NCI-H524 (cell line): Measurements from ENCODE around the gene SEC14L6.
A peak's percentile ranks its signal among the peaks of the same experiment; 100 is the strongest.

ENCODE experiments used
- DNase-seq, 2 experiments: peaks; one replicate each; lab custom pipeline; 2025; lab: John Stamatoyannopoulos, UW

The SEC14L6 gene

DNA sequence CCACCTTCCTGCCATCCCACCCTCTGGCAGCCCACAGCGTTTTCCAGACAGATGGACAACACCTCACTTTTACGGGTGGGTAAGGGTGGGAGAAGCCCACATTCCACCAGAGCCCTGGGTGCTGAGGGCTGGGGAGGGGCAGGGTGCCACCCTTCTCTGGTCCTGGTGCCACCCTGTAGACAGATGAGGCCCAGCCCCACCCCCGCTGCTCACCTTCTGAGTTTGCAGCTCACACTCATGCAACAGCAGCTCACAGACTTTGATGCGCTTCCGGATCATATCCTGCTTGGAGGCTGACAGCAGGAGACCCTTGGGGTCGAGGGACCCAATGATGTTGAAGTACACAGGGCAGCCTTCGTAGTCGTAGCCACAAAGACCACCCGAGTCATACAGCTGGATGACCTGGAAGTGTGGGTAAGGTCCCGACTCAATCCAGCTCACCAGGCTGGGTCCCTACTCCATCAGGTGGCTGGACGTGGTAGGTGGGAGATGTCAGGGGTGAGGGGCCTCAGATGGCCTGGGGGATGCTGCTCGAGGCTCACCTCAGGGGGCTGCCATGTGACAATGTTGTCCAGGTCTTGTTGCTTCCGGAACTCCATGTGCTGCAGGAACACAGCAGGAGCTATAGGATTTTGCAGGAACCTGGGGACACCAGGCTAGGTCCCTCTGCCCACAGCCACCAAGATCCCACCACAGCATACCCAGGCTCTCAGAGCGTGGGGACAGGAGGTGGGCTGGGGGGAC, 51.3 kb downstream of the SEC14L6 start:
- DNase-seq, result no peak

DNA sequence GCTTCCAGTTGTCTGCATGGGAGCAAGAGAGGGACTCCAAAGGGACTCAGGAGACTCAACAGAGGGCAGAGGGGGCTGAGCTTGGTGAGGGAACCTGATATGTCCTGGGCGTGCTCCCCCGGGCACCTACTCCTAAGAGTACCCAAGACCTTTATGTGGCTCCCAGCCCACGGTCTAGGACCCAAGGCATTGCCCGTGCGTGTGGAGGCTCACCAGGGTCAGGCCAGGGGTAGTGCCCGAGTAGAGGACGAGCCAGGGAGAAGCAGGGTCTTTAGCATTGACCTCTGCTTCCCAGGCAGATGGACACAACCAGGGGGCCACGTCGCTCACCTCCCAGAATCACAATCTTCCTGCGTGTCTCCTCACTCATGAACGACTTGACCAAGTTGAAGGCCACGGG, 54.4 kb downstream of the SEC14L6 start:
- DNase-seq, result no peak

DNA sequence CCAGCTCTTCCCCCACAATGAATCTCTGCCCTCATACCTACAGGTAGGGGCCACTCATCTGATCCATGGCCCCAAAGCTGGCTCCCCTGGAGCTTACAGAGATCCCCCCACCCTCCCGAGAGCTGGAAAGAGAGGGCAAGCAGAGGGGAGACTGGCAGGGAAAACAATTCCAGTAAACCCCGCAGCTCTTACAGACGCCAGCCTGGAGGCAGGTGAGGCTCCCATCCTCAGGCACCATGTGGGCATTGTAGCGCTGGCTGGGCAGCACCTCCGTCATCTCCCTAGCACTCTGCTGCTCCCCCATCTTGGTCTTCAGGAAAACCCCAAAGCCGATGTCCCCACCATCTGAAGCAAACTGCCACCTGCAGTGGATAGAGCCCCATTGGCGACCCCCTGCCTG, 55.2 kb downstream of the SEC14L6 start:
- no peak for DNase-seq

- no peak for DNase-seq
Observed at GRCh38 chr22:30490399-30490798, 56.1 kb downstream of the SEC14L6 start.

GRCh38 chr22:30488121-30488520, 58.4 kb downstream of the SEC14L6 start:
- no peak for DNase-seq

DNA sequence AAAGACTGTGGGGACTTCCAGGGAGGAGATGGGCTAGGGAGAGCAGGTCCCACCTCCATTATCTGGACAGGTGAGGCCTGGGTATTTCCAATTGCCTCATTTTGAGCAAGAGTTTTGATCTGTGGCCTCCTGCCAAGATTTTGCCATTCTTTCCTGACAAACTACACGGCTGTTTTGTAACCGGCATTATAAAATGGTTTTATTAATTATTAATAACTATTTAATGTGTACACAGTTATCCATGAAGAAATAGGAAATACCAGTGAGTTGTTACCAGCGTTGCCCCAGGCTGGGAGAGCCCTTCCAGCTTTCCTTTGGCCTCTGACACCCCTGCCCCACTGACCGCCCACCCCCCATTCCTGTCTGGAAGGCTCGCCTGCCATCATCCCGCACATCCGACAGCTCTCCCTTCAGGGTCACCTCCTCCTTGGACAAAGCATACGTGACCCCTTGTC, 59.9 kb downstream of the SEC14L6 start:
- DNase-seq, result no peak

DNA sequence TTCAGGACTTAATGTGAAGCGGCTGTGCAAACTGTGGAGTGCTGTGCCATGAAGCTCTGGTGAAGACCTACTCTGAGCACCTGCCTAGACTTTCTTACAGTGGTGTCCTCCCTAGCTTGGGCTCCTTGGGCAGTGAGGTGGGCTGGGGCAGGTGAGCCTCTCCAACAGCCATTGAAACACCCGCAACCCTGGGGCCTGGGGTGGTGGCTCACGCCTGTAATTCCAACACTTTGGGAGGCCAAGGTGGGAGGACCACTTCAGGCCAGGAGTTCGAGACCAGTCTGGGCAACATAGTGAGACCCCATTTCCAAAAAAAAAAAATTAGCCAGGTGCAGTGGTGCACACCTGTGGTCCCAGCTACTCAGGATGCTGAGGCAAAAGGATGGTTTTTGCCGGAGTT, 60.4 kb downstream of the SEC14L6 start:
- no peak for DNase-seq

GRCh38 chr22:30485362-30485988, 61.1 kb downstream of the SEC14L6 start:
- peak in 1 of 2 experiments; percentile 49 for DNase-seq

- no peak for DNase-seq
Observed at GRCh38 chr22:30483169-30483568, 63.4 kb downstream of the SEC14L6 start.

DNA sequence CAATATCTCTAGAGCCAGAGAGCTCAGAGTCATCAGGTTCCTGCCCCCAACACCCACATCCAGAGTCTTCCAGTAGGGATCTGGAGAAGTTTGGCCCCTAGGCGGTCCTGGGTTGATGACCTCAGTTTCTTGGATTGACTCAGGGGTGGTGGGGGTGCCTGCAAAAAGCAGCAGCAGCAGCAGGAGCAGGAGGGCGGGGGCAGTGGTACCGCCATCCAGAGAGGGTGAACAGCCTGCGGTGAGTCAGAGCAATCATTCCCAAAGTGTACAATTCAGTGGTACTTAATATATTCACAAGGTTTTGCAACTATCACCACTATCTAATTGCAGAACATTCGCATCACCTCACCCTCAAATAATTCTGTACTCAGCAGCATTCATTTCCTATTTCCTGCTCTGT, 64.8 kb downstream of the SEC14L6 start:
- DNase-seq, result no peak

DNA sequence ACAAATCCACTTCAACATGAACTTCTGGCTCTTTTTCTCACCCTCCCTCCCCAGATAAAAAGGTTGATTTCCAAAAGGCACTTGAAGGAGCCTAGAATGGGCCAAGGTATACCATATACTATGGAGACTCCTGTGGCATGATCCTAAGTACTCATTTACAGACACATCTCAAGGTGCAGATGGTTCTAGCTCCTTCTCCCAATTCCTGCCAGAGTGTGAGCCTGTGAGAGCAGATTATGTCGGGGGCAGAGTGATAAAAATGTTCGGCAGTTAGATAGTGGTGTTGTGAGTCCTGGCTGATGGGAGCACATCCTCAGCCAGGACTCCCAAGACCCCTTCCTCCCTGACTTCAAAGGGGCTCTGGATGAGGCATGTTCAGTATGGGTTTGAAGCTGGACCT, 66.6 kb downstream of the SEC14L6 start:
- DNase-seq, result peak in 1 of 2 experiments; percentile 7

DNA sequence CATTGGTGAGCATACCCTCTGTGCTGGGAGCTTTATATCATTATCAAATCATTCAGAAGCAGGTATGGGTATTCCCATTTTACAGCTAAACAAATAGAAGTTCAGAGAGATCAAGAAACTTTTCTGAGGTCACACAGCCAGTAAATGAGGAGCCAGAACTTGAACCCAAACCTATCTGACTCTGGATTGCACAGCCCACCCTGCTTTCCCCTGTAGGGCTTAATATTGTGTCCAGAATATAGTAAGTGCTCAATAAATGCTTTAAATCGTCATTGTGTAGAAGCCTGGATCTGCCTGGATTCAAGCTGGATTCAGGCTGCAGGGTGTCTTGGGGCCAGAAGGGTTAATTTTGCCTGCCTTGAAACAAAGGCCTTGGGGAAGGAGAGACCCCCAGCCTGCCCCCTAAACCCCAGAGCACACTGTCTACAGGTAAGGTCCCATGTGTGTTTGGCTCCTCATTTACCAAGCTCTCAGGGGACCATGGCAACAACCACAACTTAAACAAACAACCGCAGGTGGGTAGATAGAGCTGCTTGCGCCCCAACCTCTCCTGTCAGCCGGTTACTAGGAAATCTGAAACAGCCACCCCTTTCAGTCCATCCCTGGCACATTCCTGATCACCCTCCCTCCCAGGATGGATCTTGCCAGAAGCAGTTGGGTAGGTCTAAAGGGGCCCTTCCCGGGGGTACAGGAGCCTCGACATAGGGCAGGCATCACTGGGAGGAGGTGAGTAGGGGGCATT, 71.7 kb downstream of the SEC14L6 start:
- no peak for DNase-seq

GRCh38 chr22:30474121-30474520, 72.4 kb downstream of the SEC14L6 start:
- no peak for DNase-seq

GRCh38 chr22:30472994-30473720, 73.4 kb downstream of the SEC14L6 start:
- DNase-seq, result no peak
